Stimulated activated naive CD4-positive, alpha-beta T cell (primary cell): ENCODE results near the gene MADD.

Experiments used
- DNase-seq, 6 experiments: peaks; one replicate each; lab custom pipeline; 2025; lab: John Stamatoyannopoulos, UW

Gene MADD

GRCh38 chr11:47269829-47270305, at the start of gene MADD:
TSS of gene MADD (plus strand) at chr11:47270133.
- DNase-seq = peak; percentile 85 to 97 (median 90)

DNA sequence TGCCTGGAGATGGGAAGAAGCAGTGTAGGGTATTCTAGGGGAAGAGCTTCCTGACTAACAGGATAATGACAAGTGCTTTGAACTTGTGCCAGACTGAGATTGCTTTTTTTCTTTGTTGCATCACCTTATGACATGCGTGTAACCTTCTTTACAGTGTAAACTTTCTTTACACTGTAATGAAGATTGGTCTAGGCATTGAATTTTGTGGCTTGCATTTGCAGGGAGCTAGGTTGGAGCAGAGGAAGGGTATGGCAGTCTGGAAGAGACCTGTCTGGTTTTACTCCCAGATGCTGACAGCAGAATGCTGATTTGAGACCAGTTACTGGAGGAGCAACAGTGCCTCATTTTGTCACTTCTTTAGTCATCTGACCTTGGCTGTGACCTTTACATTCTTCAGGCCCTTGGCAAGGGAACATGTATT, 49.5 kb upstream of the MADD start:
- DNase-seq = no peak

- DNase-seq = no peak
Measured at GRCh38 chr11:47222696-47223095, 47.2 kb upstream of the MADD start.

- DNase-seq = no peak
Measured at GRCh38 chr11:47225552-47226400, 44.2 kb upstream of the MADD start.

DNA sequence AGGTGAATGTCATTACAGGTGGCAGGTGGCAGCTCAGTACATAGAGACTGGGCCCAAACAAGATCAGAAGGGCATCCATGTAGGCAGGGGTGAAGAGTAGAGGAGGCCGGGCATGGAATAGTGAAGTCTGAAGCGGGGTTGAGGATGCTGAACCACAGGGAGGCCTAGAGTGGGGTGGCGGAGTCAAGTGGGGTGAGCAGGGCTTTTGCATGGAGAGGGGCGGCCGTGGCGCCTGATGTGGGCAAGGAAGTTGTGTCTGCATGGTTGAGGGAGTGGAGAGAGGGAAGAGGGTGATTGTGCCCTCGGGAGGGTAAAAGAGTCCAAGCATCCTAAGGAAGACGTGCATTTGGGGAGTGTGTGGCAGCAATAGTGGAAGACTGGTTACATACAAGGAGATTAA, 40.8 kb upstream of the MADD start:
- DNase-seq = no peak

- no peak for DNase-seq
Measured at GRCh38 chr11:47233051-47233450, 36.9 kb upstream of the MADD start.

DNA sequence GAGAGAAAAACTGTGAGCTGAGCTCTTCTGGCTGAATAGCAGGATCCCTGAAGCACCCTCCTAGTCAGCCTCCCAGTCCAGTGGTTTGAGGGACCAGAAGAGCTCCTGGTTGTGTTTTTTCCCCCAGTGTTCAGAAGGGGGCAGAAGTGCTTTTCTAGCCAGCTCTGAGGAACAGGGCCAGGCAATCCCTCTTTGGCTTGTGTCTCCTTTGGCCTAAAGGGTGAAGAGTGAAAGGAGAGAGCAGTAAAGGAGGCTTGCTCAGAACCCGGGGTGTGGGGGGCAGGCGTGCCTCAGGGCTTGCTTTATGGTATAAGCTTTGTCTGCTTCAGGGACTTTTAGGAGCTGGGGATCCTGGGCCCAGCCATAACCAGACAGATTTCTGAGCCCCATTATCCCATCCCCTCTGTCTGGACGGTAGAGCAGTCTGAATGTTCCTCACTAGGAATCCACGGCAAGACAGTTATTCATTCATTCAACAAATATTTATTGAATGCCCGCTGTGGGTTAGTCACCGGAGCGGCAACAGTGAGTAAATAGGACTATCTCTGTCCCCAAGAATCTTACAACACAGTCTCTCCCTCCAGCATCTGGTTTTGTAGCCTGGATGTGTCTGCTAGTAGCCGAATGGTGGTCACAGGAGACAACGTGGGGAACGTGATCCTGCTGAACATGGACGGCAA, 35.8 kb upstream of the MADD start:
- DNase-seq = peak in 3 of 6 experiments; percentile 6 to 23 (median 22)

GRCh38 chr11:47234669-47235100, 35.2 kb upstream of the MADD start:
- DNase-seq = peak; percentile 56 to 87 (median 78)

DNA sequence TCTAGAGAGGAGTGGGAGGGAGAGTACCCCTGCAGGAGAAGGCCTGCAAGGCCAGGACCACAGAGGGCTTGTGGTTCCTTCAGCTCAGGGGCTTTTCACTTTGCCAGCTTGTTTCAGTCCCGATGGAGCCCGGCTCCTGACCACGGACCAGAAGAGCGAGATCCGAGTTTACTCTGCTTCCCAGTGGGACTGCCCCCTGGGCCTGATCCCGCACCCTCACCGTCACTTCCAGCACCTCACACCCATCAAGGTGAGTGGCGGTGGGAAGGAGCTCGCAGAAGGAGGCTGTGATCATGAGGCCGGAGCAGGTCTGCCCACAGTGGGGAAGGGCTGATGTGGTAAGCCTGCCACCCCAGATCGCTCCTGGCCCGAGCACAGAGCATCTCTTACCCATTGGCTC, 34.8 kb upstream of the MADD start:
- peak in 1 of 6 experiments; percentile 34 for DNase-seq

DNA sequence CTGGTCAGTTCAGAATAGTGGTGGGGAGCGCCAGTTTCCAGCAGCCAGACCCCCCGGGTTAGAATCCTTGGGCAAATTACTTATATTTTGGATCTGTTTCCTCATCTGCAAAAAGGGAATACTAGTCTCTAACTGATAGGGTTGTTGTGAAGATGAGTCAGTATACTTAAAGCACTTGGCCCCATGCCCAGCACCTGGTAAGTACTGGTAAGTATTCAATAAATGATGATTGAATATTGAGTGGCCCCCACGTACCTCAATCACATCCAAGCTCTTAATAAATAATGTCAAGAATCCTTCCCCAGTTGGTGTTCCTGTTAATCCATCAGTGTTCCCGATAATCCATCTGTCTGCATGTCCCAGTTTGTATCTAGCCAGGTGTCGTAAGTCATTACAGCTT, 33.5 kb upstream of the MADD start:
- DNase-seq = no peak

DNA sequence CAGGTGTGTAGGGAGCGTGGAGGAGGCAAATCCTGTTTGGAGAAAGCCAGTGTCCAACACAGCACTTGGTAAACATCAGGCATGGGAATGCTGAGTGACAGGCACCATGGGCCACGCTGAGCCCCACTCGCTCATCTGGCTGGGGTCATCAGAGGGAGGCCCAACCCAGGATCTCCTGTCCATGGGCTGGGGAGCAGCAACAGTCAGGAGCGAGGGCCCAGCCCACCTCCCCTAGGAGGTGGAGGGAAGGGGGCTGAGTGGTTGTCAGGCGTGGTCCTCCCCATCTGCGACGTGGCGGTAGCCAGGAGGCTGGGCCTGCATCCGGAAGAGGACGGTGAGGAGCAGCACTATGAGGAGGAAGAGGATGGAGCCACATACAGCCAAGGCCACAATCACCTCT, 30.1 kb upstream of the MADD start:
- no peak for DNase-seq

DNA sequence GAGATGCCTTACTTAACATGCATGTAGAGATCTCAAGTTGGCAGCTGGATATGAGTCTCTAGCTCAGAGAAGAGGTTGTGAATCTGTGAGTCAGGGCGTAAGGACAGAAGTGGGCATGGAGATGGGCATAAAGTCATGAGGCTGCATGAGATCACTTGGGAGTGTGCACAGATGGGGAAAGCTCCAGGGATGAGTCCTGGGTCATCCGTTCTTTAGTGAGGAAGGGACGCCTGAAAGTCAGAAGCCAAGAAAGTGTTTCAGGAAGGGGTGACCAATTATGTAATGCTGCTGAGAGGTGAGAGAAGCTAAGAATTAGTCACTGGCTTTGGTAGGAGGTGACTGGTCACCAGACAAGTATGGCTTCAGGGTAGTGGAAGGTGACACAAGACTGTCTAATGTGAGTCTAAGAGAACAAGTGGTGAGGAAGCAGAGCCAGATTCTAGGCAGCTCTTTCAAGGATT, 28.1 kb upstream of the MADD start:
- DNase-seq = no peak

DNA sequence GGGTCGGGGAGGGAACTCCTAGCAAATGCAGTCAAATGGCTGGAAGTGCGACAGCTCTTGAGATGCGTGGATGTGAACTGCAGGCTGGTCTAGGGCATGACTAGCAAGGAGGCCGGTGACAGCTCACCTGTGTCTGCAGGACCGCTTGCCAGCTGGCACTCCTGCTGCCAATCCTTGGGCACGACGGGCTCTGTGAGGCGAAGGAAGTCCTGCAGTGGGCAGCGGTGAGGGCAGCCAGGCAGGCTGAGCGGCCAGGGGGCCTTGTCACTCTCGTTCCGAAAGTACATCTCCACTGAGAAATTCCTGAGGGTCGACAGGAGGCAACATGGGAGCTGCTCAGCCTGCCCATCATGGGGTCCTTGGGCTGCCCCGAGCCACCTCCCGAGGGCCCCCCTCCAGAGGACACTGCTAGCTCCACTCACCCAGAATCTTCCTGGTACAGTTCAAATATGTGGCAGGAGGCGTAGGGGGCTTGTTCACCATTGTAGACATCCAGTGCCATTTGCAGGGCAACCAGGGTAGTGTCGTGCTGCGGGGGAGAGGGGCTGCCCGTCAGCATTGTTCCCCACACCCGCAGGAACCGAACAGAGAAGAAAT, 27.2 kb upstream of the MADD start:
- no peak for DNase-seq

DNA sequence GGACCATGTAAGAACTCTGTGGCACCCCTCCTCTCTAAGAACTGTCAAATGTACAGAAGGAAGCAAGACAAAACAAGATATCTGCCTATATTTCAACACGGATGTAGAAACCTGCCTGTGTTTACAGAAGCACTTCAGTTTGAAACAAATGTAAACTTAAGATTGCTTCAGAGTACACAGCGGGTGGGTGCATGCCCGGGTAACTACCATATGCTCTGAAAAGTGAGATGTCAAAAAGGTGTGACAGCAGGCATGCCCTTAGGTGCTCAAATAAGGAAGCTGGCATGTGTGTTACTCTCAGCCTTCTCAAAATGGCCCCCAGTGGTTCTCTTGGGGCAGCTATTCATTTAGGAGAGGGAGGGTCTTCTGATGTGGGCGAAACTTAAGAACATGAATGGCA, 26.5 kb upstream of the MADD start:
- DNase-seq = no peak

- no peak for DNase-seq
Measured at GRCh38 chr11:47244448-47245350, 25.2 kb upstream of the MADD start.

DNA sequence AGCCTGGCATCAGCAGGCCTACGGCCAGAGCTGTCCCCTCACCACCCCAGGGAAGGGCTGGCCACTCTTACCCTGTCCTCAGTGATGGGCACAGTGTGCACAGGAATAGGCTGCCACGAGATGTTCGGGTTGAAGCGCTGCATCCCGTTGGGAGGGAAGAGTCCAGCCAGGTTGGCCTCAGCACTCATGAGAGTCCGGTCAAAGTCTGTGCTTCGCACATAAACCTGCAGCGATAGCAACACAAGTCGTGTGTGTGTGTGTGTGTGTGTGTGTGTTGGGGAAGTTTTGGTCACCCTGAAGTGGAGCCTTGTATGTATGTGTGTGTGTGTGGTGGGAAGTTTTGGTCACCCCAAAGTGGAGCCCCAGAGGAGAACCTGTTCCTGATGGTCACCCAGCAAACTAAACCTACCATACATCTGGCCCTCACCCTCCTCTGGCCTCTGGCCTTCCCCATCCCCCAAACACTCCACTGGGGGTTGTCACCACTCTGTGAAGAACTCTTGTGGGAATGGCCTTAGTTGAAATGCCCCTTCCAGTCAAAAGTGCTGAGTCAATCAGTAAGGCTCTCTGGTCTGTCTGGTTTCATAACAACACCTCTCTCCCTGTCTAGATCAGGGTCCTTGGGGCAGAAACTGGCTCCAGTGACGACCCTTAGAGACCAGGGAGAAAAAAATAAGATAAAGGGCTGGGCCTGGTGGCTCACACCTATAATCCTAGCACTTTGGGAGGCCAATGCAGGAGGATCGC, 24.1 kb upstream of the MADD start:
- no peak for DNase-seq

DNA sequence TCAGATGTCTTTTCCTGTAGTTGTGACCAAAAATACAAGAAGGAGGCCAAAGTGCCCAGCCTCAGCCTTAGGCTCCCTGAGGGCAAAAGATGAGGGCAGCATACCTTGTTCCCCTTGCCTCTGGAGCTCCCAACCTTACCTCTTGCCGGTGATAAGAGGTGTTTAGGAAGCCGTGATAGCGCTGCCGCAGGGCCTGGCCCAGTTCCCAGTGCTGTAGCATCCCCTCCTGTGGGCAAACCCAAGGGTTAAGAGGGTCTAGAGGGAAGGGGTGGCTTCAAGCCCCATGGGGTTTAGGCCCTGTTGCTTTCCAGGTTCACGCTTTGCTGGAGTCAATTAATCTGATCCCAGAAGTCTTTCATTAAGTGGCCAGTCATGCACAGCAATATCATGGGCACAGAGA, 22.4 kb upstream of the MADD start:
- no peak for DNase-seq

DNA sequence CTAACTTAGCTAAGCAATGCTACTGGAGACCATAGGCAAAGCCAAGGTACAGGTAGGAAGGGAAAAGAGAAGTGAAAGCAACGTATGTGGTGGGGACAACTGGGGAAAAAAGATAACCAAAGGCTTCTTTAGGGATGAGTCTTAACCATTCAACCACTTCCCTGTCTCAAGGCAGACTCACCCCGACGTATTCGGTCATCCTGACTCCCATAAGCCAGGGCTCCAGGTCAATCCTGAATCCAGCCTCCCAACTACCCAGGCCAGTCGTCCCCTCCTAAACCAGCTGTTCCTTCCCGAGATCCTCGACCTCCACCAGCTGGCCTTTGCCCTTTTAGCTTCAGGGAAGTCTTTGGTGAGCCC, 21.6 kb upstream of the MADD start:
- DNase-seq = no peak

GRCh38 chr11:47248664-47249377, 21.1 kb upstream of the MADD start, which contains the start of gene ACP2:
TSS of gene ACP2 (minus strand) at chr11:47248814. CDS start at chr11:47248789, 25 bp downstream.
- DNase-seq = peak; percentile 74 to 96 (median 77)

- DNase-seq = no peak
Measured at GRCh38 chr11:47249378-47249715, 20.6 kb upstream of the MADD start.
